Left hindlimb (tissue), 1 donor: ENCODE data around the gene MAP3K2.
A peak's percentile ranks its signal among the peaks of the same experiment; 100 is the strongest.
"Not testable (repeated sequence)": the region's sequence is repeated elsewhere in the genome, so short reads cannot be mapped to it uniquely, and the experiment has no call there.

ENCODE experiments used
- DNase-seq: peaks from one replicate; pipeline ENCODE4 v3.0.0-alpha.2; 2018

MAP3K2 gene

DNA sequence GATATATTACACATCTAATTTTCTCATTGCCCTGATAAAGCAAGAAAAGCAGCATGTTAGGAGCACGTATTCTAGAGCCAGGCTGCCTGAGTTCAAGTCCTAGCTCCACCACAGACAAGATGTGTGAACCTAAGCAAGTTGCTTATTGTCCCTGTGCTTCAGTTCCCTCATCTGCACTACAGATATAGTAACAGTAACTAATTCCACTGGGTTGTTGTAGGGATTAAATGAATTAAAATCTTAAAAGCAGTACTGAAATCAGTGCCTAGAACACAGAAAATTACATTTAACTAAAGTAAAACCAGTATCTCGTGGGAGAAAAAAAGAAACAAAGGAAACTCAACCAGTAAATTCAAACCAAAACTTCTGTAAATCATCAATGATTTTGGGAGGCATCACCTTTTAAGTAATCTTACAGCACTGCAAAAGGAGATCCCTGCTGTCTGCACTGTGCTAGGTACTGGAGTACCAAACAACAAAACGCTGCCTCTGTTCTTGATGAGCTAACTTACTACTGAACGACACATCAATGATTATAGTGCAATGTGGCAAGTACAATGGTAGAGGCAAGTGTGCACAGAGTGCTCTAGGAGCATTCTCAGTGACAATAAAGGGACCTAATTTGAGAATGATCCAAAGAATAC lies 7.9 kb downstream of the MAP3K2 start:
- DNase-seq, result no peak

GRCh38 chr2:127378720-127379119 lies 9.1 kb downstream of the MAP3K2 start:
- no peak for DNase-seq

DNA sequence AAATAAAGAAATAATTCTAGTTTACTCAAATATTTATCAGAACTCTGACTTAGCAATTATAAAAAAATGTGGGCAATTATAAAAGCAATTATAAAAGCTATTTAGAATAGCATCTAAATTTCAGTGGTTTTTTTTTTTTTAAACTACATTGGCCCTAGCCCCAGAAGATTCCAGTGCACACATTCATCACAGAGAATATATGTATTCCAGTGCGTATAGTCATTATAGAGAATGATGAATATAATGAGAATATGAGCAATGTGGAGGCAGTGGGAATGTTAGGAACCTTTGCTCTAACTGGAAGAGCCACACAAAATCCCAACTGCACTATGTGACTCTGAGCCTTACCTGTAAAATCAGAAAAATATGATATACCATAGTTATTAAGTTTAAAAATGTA lies 10.5 kb downstream of the MAP3K2 start:
- DNase-seq, result no peak

DNA sequence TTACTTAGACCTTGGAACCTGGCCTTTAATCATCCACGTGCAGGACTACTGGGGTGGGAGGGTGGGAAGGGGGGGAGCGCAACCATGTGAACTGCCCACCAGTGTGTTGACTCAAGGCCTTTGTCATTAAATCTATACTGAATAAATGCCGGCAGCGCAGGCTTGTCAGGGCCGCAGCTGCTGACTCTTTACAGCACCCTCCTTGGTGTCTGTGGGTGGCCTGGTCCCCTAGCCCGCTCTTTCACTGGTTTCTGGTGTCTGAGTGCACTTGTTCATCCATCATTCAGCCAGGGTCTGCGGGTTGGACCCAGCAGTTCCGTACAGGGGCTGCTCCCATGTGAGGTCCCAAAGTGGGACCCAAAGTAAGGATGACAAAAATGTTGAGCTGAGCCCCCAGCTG lies 11.5 kb downstream of the MAP3K2 start:
- DNase-seq, result no peak

DNA sequence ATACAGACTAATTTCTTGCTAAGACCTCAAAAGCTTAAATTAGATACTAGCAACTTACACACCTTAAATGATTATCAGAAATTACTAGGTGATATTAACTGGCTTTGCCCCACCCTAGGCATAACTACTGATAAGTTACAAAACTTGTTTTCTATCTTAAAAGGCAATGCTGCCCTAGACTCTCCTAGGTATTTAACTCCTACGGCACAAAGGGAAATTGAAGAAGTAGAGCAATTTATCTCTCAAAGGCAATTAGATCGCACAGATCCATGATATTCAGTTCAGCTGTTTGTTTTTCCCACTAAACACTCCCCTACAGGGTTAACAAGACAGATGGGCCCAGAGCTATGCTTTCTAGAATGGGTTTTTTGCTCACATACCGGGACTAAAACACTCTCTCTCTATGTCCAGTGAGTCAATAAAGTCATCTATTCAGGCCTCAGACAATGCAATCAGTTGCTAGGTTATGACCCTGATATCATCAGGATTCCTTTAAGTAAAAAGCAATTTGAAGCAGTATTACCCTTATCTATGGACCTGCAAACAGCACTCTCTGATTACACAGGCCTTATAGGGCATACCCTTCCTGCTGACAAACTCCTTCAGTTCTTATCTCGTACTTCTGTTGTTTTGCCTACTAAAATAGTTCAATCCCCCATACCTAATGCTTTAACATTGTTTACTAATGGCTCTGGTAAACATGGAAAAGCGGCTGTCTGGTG lies 14.3 kb downstream of the MAP3K2 start:
- no peak for DNase-seq

DNA sequence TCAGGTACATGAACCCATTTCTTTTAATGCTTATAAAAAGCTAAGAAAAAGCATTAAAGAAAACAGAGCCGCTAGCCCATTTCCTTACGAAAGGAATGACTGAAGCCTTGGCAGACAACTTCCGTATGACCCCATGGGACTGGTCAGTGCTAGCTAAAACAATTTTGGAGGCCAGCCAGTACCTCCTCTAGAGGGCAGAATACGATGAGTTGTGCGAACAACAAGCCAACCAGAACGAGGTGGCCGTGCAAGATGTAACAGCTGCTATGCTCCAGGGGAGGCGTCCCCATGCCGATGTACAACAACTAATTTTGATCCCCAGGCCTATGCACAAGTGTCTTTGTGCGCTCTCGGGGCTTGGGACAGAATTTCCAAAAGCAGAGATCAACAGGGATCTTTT lies 16.7 kb downstream of the MAP3K2 start:
- DNase-seq, result peak; percentile 21

DNA sequence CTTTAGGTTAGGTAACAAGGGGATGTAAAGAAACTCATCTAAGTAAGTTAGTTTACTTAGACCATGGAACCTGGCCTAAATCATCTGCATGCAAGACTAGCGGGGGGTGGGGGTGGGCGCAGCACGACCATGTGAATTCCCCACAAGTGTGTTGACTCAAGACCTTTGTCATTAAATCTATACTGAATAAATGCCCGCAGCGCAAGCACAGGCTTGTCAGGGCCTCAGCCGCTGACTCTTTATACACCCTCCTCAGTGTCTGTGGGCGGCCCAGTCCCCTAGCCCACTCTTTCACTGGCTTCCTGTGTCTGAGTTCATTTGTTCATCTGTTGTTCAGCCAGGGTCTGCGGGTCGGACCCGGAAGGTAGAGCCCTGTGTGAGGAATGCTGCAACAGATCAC lies 17.8 kb downstream of the MAP3K2 start:
- no peak for DNase-seq

- DNase-seq, result no peak
Measured at GRCh38 chr2:127365211-127365643, 22.5 kb downstream of the MAP3K2 start.

GRCh38 chr2:127362971-127363370 lies 24.8 kb downstream of the MAP3K2 start:
- DNase-seq, result no peak

DNA sequence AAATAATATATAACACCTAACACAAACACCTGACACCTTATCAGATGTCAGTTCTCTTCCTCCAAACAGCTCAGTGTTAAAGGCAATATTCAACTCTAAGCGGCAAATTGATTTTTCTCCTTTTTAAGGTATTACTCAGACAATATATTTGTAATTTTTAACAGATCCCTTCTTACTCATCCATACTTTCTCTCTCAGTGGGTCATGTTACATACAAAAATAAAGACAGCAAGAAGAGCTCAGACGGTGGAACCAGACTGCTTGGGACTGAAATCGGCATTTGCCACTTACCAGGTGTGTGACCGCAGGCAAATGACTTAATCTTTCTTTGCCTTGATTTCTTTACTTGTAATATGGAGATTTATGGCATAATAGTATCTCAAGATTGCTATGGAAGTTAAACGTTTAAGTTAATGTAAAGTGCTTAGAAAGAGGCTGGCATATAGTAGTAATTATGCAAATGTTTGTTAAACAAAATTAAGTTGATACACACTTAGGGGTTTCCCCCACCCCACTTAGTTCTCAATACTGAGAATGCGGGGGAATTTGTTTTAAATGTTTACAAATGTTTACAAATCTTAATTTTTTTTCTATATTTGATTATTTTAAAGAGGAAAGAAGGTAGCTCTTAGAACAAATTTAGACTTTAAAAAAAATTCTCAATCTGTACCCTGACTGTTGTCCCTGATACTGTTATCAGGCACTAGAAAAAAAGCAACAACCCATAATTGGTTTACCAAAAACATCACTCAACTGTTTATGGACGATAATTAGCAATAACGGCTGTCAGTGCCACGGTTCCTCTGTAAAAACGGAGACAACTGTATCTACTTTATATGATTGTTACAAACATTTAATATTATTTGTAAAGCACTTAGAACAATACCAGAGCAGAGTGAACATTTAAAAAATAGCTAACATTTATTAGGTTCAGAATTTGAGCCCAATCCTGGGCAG lies 25.6 kb downstream of the MAP3K2 start:
- DNase-seq, result no peak

GRCh38 chr2:127360242-127360641 lies 27.5 kb downstream of the MAP3K2 start:
- no peak for DNase-seq

- no peak for DNase-seq
Measured at GRCh38 chr2:127359520-127359919, 28.3 kb downstream of the MAP3K2 start.

- DNase-seq, result no peak
Measured at GRCh38 chr2:127358971-127359370, 28.8 kb downstream of the MAP3K2 start.

DNA sequence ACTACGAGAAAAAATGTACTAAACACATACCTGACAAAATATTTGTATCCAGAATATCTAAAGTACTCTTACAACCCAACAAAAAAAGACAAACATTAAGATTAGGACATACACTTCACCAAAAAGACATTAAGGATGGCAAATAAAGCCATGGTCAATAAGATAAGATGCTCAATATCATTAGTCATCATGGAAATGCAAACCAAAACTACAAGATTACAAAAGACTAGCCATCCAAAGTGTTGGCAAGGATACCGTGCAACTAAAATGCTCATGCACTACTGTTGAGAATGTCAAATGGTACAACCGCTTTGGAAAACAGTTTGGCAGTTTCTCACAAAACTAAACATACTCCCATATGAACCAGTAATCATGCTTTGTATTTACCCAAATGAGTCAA lies 29.7 kb downstream of the MAP3K2 start:
- no peak for DNase-seq

GRCh38 chr2:127357591-127357990 lies 30.2 kb downstream of the MAP3K2 start:
- no peak for DNase-seq

DNA sequence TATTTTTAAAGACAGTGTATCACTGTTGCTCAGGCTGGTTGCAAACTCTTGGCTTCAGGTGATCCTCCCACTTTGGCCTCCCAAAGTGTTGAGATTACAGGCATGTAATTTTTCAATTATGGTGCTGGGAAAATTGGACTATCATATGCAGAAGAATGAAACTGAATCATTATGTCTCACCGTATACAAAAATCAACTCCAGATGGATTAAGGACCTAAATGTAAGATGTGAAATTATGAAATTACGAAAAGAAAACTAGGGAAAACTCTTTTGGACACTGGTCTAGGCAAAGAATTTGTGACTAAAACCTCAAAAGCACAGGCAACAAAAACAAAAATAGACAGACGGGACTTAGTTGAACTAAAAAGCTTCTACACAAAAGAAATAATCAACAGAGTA lies 31.2 kb downstream of the MAP3K2 start:
- DNase-seq, result no peak

DNA sequence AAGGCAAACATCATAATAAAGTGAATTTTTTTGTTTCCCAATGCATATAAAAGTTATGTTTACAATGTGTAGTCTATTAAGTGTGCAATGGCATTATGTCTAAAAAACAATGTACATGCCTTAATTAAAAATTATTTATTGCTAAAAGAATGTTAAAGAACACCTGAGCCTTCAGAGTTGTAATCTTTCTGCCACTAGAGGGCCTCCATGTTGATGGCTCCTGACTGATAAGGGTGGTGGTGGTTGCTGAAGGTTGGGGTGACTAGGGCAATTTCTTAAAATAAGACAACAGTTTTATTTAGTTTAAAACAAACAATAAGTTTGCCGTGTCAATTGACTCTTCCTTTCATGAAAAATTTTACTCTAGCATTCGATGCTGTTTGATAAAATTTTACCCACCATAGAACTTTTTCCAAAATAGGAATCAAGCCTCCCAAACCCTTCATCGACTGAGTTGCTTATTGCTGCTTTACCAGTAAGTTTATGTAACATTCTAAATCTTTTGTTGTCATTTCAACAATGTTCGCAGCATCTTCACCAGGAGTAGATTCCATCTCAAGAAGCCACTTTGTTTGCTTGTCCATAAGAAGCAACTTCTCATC lies 32.3 kb downstream of the MAP3K2 start:
- DNase-seq, result no peak

DNA sequence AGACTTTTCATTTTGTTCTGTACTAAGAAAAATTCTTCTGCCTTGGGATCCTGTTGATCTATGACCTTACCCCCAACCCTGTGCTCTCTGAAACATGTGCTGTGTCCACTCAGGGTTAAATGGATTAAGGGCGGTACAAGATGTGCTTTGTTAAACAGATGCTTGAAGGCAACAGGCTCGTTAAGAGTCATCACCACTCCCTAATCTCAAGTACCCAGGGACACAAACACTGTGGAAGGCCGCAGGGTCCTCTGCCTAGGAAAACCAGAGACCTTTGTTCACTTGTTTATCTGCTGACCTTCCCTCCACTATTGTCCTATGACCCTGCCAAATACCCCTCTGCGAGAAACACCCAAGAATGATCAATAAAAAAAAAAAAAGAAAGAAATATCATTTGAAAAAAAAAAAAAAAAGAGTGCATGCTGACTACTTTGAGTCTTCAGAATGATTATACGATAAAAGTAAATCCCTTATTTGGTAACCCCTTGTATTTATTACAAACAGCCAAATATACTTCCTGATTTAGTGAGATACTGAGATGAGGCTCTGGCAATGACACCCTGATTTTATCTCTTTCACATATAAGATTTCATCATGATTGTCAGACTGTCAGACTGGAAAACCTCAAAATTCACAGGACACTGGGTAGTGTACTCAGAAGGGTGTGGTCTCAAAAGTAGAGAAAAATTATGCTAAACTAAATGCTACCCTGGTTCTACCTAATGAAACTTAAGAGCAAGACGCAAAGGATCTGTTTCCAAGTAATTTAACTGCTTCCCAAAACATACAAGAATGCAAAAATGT lies 33.7 kb downstream of the MAP3K2 start:
- DNase-seq, result not testable (repeated sequence)

DNA sequence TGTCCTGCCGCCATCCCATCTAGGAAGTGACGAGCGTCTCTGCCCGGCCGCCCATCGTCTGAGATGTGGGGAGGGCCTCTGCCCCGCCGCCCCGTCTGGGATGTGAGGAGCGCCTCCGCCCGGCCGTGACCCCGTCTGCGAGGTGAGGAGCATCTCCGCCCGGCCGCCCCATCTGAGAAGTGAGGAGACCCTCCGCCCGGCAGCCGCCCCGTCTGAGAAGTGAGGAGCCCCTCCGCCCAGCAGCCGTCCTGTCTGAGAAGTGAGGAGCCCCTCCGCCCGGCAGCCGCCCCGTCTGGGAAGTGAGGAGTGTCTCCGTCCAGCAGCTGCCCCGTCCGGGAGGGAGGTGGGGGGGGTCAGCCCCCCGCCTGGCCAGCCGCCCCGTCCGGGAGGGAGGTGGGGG lies 34.6 kb downstream of the MAP3K2 start:
- DNase-seq, result not testable (repeated sequence)

- DNase-seq, result no peak
Measured at GRCh38 chr2:127351603-127352002, 36.2 kb downstream of the MAP3K2 start.

- DNase-seq, result no peak
Measured at GRCh38 chr2:127348426-127349000, 39.3 kb downstream of the MAP3K2 start.
